Skeletal muscle satellite cell (primary cell): ENCODE results near the gene FALEC.

Experiments
- H3K27me3 ChIP-seq: 2 replicates; pipeline ENCODE4 v1.7.0; 2013; ENCODE audit warnings: low read length; ENCODE audit not compliant: control insufficient read depth, insufficient read depth
- H3K36me3 ChIP-seq: 2 replicates; pipeline ENCODE4 v1.7.0; 2013; ENCODE audit warnings: mild to moderate bottlenecking, control low read depth, low read length; ENCODE audit not compliant: insufficient read depth
- H3K4me1 ChIP-seq: 2 replicates; pipeline ENCODE4 v1.7.0; 2013; ENCODE audit warnings: low read length; ENCODE audit not compliant: control insufficient read depth, insufficient read depth
- H3K4me2 ChIP-seq: 2 replicates; pipeline ENCODE4 v1.7.0; 2013; ENCODE audit warnings: mild to moderate bottlenecking, low read length
- H3K4me3 ChIP-seq: 2 replicates; pipeline ENCODE4 v1.7.0; 2013; ENCODE audit warnings: low read length
- H3K9ac ChIP-seq: 2 replicates; pipeline ENCODE4 v1.7.0; 2013; ENCODE audit warnings: mild to moderate bottlenecking, low read depth, low read length, moderate library complexity
- H3K9me3 ChIP-seq: replicated peaks from 2 replicates; pipeline ENCODE4 v1.7.0; 2013; ENCODE audit warnings: mild to moderate bottlenecking, control low read depth, low read length

Gene FALEC

DNA sequence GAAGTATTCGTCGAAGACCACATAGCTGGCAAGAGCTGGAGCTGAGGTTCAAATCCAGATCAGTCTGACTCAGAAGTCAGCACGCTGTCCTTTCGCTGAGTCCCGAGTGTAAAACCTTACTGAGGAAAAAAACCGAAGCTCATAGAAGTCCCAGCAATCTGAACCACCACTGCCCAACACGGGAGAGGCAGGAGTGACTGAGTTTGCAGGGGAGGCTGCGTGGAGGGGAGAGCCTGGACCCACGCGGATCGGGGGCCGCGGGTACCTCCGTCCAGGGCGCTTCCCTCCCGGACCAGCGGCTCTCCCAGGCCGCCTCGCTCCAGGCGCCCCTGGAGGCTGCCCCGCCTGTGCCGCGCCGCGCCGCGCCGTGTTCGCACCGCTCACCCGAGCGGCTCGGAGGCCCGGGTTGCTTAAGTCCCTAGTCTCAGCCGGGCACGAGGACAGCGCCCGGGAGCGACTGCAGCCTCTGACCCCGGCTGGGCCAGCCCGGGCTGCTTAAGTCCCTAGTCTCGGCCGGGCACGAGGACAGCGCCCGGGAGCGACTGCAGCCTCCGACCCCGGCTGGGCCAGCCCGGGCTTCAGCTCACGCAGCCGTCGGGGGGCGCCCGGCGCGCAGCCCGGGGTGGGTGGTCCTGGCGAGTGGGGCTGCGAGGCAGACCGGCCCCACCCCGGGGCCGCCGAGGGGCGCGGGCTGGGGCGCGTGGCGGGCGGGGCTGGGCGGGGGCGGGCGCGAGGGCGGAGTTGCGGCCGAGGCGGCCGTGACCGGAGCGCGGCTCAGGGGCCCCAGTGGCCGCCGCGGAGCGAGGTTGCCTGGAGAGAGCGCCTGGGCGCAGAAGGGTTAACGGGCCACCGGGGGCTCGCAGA is 33.3 kb downstream of the FALEC start, which contains the start of gene ADAMTSL4:
TSS of gene ADAMTSL4 (plus strand) at position 777 of the 864 bp plus-strand sequence. CDS start 2,881 bp downstream, outside the sequence.
- Histone ChIP-seq H3K9me3 (no peaks in the 10 kb centered on the region), H3K36me3 (no peaks in the 10 kb centered on the region), H3K4me1 (peaks cover 56% of the 10 kb centered on the region), H3K4me3 (peak within 1 kb of the TSS; percentile 72), H3K9ac (peak within 1 kb of the TSS; percentile 80), H3K27me3 (no peaks in the 10 kb centered on the region), H3K4me2 (peak within 1 kb of the TSS; percentile 94)

DNA sequence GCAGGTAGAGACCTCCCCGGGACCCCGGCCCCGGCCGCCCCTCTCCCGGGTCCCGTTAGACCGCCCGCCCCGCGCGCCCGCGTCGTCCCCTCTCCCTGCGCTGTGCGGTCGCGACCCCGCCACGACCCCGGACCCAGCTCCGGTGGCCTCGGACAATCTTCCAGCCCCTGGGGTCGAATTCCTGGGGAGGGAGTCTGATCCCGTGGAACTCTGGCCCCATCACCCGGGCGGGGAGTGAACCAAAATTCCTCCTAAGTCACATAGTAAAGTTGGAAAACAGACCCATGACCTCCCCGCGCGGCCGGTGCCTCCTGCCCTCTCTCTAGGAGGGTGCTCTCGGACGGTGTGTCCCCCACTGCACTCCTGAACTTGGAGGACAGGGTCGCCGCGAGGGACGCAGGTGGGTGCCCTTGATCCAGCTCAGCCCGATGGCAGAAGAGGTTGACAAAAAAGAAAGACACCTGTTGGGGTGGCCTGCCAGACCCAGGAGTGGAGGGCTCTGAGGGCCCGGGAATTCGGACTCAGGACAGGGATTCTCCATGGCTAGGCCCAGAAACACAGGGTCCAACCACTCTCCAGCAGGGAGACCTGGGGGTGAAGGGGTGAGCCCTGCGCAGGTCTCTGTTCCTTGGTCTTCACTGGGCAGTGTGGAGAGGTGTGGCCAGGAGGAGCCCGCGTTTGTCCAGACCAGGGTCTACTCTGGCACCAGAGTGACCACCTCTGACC is 34.1 kb downstream of the FALEC start:
- no peaks in the 10 kb centered on the region for H3K36me3 ChIP-seq
- H3K4me1 ChIP-seq = peaks cover 50% of the 10 kb centered on the region
- H3K4me2 ChIP-seq = peak overlapping the region; percentile 94
- H3K9ac ChIP-seq = peak overlapping the region; percentile 59
- no peaks in the 10 kb centered on the region for H3K27me3 ChIP-seq
- H3K9me3 ChIP-seq = no peaks in the 10 kb centered on the region
- peak overlapping the region; percentile 72 for H3K4me3 ChIP-seq

DNA sequence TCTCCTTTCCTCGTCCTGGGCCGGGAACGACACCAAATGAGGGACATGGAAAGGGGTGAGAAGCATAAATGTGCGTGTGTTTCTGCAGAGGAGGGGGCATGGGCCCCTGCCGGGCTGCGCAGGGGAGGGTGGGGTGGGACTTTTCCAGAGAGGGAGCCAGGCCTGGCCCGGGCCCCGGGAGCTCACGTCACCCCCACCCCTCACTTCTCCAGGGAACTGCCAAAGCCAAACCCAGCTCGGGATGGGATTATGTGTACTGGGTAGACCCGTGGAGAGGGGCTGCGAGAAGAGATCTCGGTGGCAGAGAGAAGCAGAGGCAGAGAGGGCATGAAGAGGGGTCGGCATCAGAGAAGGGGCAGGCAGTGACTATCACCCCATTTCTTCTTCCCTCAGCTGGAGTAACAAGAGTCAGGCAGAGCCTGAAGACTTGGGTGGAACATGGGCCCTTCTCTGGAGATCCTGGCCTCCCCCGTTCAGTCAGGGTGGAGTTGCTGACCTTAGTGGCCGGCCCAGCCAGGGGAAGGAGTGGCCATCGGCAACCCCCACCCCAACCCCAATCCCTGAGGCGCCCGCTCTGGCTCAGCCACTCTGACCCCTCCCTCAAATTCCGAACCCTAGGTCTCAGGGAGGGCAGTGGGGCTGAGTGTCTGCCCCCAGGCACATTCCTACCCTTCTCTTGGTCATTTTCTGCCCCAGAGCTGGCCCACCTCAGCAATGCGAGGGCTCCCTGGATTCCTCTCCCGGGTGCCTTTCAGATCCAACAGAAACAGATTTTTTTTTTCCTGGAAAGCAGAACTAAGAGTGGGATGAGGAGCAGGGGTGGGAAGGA is 34.9 kb downstream of the FALEC start:
- no peaks in the 10 kb centered on the region for H3K9me3 ChIP-seq
- H3K4me2 ChIP-seq = peak overlapping the region; percentile 94
- H3K36me3 ChIP-seq = peaks cover 2% of the 10 kb centered on the region
- peak overlapping the region; percentile 13 for H3K9ac ChIP-seq
- no peaks in the 10 kb centered on the region for H3K27me3 ChIP-seq
- H3K4me3 ChIP-seq = peak overlapping the region; percentile 72
- peaks cover 50% of the 10 kb centered on the region for H3K4me1 ChIP-seq

DNA sequence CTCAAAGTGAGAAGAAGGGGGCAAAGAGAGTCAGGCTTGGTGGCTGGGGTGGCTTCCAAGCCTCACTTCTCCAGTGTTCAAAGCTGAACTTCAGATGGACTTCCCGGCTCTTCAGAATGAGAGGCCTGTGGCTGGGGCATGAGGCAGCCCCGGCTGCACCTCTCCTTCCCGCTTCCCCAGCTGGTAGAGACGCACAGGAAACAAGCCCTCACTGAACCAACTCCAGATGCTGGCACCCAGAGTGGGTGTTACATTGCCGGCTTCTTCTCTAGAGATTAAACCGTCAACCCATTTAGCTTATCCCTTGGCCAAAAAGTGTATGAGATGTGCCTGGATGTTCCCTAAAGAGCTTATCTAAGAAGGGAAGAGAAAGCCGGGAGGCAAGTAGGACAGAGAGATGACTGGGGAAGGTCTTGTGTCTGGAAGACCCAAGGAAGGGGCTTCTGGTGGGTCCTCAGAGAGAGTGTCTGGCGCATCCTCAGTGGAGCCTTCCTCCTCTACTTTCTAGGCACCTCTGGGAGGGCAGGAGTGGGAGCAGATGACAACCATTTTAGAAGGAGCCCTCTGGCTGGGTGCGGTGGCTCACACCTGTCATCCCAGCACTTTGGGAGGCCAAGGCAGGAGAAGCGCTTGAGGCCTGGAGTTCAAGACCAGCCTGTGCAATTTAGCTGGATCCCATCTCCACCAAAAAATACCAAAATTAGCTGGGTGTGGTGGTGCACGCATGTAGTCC is 35.7 kb downstream of the FALEC start:
- H3K4me2 ChIP-seq = peak overlapping the region; percentile 94
- H3K36me3 ChIP-seq = peaks cover 3% of the 10 kb centered on the region
- H3K4me1 ChIP-seq = peaks cover 50% of the 10 kb centered on the region
- H3K27me3 ChIP-seq = no peaks in the 10 kb centered on the region
- no peaks in the 10 kb centered on the region for H3K9me3 ChIP-seq
- H3K4me3 ChIP-seq = no peak overlapping the region
- peak overlapping the region; percentile 13 for H3K9ac ChIP-seq

DNA sequence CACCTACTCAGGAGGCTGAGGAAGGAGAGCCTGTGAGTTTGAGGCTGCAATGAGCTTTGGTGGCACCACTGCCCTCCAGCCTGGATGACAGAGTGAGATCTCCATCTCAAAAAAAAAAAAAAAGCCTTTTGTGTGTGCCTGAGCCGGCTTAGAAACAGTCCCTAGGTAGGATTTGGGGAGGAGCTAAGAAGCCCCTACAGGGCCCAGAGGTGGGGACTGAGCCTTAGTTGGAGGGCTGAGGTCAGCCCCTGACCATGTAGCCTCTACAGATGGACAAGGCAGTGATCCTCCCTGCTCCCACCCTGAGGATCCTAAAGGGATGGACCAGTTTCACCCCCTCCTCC is 36.2 kb downstream of the FALEC start:
- no peaks in the 10 kb centered on the region for H3K27me3 ChIP-seq
- H3K4me3 ChIP-seq = no peak overlapping the region
- H3K4me1 ChIP-seq = peaks cover 50% of the 10 kb centered on the region
- H3K9me3 ChIP-seq = no peaks in the 10 kb centered on the region
- H3K9ac ChIP-seq = no peak overlapping the region
- peak overlapping the region; percentile 60 for H3K4me2 ChIP-seq
- peaks cover 3% of the 10 kb centered on the region for H3K36me3 ChIP-seq

DNA sequence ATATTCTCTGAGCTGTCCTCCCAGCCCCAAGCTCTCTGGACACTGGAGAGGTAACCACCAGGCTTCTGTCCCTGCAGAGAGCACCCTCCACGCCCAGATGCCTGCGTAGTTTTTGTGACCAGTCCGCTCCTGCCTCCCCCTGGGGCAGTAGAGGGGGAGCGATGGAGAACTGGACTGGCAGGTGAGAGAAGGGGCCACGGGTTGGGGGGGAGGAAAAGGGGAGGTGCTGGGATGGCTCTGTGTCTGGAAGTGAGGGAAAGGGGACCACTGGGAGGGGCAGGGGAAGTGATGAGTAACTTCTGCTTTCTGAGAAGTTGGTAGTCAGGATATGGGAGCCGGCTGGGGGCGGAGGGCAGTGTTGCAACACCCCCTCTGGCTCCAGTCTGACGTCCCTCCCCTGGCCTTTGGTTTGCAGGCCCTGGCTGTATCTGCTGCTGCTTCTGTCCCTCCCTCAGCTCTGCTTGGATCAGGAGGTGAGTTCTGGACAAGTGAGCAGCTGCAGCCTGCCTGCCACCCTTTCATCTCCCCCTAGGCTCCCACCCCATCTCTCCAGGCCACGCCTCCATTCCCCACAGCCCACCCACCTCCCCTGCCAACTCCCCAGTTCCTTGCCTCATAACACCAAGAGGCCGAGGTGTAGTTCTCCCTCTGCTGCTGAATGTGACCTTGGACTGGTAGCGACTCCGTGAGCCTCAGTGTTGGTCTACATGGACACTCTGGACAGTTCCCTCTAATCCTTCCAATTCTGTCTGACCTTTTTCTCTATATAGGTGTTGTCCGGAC is 36.8 kb downstream of the FALEC start:
- Histone ChIP-seq H3K9ac (peak overlapping the region; percentile 66), H3K4me2 (peak overlapping the region; percentile 60), H3K4me3 (no peak overlapping the region), H3K27me3 (no peaks in the 10 kb centered on the region), H3K36me3 (peaks cover 3% of the 10 kb centered on the region), H3K4me1 (peaks cover 50% of the 10 kb centered on the region), H3K9me3 (no peaks in the 10 kb centered on the region)

DNA sequence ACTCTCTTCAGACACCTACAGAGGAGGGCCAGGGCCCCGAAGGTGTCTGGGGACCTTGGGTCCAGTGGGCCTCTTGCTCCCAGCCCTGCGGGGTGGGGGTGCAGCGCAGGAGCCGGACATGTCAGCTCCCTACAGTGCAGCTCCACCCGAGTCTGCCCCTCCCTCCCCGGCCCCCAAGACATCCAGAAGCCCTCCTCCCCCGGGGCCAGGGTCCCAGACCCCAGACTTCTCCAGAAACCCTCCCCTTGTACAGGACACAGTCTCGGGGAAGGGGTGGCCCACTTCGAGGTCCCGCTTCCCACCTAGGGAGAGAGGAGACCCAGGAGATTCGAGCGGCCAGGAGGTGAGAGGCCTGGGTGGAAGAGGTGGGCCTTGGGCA is 37.3 kb downstream of the FALEC start:
- H3K36me3 ChIP-seq = peaks cover 3% of the 10 kb centered on the region
- H3K9ac ChIP-seq = peak overlapping the region; percentile 66

DNA sequence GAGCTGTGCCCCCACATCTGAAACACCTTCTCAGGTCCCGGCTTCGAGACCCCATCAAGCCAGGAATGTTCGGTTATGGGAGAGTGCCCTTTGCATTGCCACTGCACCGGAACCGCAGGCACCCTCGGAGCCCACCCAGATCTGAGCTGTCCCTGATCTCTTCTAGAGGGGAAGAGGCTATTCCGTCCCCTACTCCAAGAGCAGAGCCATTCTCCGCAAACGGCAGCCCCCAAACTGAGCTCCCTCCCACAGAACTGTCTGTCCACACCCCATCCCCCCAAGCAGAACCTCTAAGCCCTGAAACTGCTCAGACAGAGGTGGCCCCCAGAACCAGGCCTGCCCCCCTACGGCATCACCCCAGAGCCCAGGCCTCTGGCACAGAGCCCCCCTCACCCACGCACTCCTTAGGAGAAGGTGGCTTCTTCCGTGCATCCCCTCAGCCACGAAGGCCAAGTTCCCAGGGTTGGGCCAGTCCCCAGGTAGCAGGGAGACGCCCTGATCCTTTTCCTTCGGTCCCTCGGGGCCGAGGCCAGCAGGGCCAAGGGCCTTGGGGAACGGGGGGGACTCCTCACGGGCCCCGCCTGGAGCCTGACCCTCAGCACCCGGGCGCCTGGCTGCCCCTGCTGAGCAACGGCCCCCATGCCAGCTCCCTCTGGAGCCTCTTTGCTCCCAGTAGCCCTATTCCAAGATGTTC is 38.0 kb downstream of the FALEC start:
- H3K9me3 ChIP-seq = no peaks in the 10 kb centered on the region
- no peak overlapping the region for H3K4me2 ChIP-seq
- peaks cover 3% of the 10 kb centered on the region for H3K36me3 ChIP-seq
- no peaks in the 10 kb centered on the region for H3K27me3 ChIP-seq
- peaks cover 46% of the 10 kb centered on the region for H3K4me1 ChIP-seq
- no peak overlapping the region for H3K9ac ChIP-seq
- no peak overlapping the region for H3K4me3 ChIP-seq

More for the DNA sequence above, 37.3 kb downstream of the FALEC start:
- Histone ChIP-seq H3K4me2 (peak overlapping the region; percentile 60), H3K4me1 (peaks cover 50% of the 10 kb centered on the region), H3K9me3 (no peaks in the 10 kb centered on the region), H3K4me3 (no peak overlapping the region), H3K27me3 (no peaks in the 10 kb centered on the region)

DNA sequence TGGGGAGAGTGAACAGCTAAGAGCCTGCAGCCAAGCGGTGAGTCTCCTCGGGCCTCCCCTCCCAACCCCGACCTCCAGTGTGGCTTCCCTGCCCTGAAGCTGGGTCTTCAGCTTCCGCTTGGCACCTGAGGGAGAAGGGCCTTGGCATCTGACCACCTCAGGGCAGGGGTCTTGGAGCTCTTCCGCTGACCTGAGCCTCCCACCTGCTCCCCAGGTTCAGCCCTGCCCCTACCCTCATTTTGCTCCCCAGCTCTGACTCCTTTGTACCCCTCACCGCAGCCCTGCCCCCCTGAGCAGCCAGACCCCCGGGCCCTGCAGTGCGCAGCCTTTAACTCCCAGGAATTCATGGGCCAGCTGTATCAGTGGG is 38.5 kb downstream of the FALEC start:
- H3K4me3 ChIP-seq = no peak overlapping the region
- no peak overlapping the region for H3K4me2 ChIP-seq
- H3K27me3 ChIP-seq = no peaks in the 10 kb centered on the region
- peaks cover 3% of the 10 kb centered on the region for H3K36me3 ChIP-seq
- H3K4me1 ChIP-seq = peaks cover 43% of the 10 kb centered on the region
- no peak overlapping the region for H3K9ac ChIP-seq
- H3K9me3 ChIP-seq = no peaks in the 10 kb centered on the region
